HL-60 (cell line): ENCODE data around the gene QSOX1.
A peak's percentile ranks its signal among the peaks of the same experiment; 100 is the strongest.

Experiments used
- DNase-seq, 2 experiments: peaks; one replicate each; pipeline ENCODE4 v3.0.0-alpha.2; 2010 to 2020; ENCODE audit warnings: low read depth in 1 of 2, low spot score in 1 of 2
- H3K27ac ChIP-seq: fragments of 250-450 bp; sonication (Bioruptor Pico); replicated peaks from 2 replicates; pipeline ENCODE4 v1.5.1; 2020; ENCODE audit warnings: mild to moderate bottlenecking, moderate library complexity
- H3K27me3 ChIP-seq: fragments of 250-450 bp; sonication (Bioruptor Pico); 2 replicates; pipeline ENCODE4 v1.5.1; 2021; ENCODE audit warnings: mild to moderate bottlenecking, moderate library complexity; ENCODE audit not compliant: insufficient read depth, poor library complexity, severe bottlenecking
- H3K4me3 ChIP-seq: replicated peaks from 2 replicates; pipeline ENCODE4 v1.5.1; 2011; ENCODE audit warnings: mild to moderate bottlenecking, control low read depth, low read length; ENCODE audit not compliant: insufficient read depth
- GABPA ChIP-seq: IDR thresholded peaks from 2 replicates; pipeline ENCODE4 v1.6.1; 2012; ENCODE audit warnings: low read depth
- POLR2AphosphoS5 ChIP-seq: IDR thresholded peaks from 2 replicates; pipeline ENCODE4 v1.6.1; 2012; ENCODE audit warnings: low read depth
- SPI1 ChIP-seq: IDR thresholded peaks from 2 replicates; pipeline ENCODE4 v1.6.1; 2012; ENCODE audit warnings: low read depth, mild to moderate bottlenecking, borderline replicate concordance
- TF ChIP-seq, protein P1 (sequence below): IDR thresholded peaks from 2 replicates; pipeline ENCODE4 v1.6.1; 2012; ENCODE audit warnings: low read depth; ENCODE audit not compliant: insufficient replicate concordance
- TF ChIP-seq, protein P2 (sequence below): IDR thresholded peaks from one replicate; pipeline ENCODE4 v1.5.1; 2011; ENCODE audit warnings: low read length, control low read depth, inconsistent platforms; ENCODE audit not compliant: insufficient read depth

QSOX1 gene

GRCh38 chr1:180156201-180156600 lies 1.5 kb downstream of the QSOX1 start:
- H3K27ac ChIP-seq: peak overlapping the region; percentile 94
- H3K4me3 ChIP-seq: peak overlapping the region; percentile 87

DNA sequence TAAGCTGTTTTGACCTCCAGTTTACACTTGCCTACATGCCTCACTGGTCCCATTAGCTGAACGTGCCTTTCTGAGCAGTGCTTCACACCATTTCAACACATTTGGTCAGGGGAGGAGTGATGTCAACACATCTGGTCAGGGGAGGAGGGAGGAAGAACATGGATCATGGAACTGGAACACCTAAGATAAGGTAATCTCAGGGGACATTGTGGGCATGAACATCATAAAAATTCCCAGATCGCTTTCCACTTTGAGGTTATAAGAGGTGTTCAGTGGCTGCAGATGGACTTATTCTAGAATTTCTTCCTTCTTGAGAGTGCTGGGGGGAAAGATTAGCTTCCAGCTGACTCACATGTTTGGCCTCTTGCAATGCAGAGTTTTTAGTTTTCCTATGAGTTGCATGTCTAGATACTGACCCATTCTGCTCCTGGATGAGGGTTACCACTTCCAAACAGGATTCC lies 2.0 kb downstream of the QSOX1 start:
- Histone ChIP-seq H3K4me3 (peak overlapping the region; percentile 87), H3K27ac (peak overlapping the region; percentile 94), H3K27me3 (no peaks in the 10 kb centered on the region)
- TF ChIP-seq SPI1 (no peak), GABPA (no peak), POLR2AphosphoS5 (no peak)
- TF ChIP-seq, protein P1, sequence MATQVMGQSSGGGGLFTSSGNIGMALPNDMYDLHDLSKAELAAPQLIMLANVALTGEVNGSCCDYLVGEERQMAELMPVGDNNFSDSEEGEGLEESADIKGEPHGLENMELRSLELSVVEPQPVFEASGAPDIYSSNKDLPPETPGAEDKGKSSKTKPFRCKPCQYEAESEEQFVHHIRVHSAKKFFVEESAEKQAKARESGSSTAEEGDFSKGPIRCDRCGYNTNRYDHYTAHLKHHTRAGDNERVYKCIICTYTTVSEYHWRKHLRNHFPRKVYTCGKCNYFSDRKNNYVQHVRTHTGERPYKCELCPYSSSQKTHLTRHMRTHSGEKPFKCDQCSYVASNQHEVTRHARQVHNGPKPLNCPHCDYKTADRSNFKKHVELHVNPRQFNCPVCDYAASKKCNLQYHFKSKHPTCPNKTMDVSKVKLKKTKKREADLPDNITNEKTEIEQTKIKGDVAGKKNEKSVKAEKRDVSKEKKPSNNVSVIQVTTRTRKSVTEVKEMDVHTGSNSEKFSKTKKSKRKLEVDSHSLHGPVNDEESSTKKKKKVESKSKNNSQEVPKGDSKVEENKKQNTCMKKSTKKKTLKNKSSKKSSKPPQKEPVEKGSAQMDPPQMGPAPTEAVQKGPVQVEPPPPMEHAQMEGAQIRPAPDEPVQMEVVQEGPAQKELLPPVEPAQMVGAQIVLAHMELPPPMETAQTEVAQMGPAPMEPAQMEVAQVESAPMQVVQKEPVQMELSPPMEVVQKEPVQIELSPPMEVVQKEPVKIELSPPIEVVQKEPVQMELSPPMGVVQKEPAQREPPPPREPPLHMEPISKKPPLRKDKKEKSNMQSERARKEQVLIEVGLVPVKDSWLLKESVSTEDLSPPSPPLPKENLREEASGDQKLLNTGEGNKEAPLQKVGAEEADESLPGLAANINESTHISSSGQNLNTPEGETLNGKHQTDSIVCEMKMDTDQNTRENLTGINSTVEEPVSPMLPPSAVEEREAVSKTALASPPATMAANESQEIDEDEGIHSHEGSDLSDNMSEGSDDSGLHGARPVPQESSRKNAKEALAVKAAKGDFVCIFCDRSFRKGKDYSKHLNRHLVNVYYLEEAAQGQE: no peak
- TF ChIP-seq, protein P2, sequence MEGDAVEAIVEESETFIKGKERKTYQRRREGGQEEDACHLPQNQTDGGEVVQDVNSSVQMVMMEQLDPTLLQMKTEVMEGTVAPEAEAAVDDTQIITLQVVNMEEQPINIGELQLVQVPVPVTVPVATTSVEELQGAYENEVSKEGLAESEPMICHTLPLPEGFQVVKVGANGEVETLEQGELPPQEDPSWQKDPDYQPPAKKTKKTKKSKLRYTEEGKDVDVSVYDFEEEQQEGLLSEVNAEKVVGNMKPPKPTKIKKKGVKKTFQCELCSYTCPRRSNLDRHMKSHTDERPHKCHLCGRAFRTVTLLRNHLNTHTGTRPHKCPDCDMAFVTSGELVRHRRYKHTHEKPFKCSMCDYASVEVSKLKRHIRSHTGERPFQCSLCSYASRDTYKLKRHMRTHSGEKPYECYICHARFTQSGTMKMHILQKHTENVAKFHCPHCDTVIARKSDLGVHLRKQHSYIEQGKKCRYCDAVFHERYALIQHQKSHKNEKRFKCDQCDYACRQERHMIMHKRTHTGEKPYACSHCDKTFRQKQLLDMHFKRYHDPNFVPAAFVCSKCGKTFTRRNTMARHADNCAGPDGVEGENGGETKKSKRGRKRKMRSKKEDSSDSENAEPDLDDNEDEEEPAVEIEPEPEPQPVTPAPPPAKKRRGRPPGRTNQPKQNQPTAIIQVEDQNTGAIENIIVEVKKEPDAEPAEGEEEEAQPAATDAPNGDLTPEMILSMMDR: no peak
- DNase-seq: peak; percentile 68 to 78

More at GRCh38 chr1:180156201-180156600, 1.5 kb downstream of the QSOX1 start:
- no peaks in the 10 kb centered on the region for H3K27me3 ChIP-seq
- TF ChIP-seq, protein P1: no peak
- TF ChIP-seq, protein P2: no peak
- TF ChIP-seq SPI1: peak; percentile 95
- peak in 1 of 2 experiments; percentile 79 for DNase-seq

- peak overlapping the region; percentile 2; the same call in 1 of the 2 replicates for H3K4me3 ChIP-seq
- no peak for TF ChIP-seq POLR2AphosphoS5
- H3K27me3 ChIP-seq: no peaks in the 10 kb centered on the region
- DNase-seq: no peak
- H3K27ac ChIP-seq: peak overlapping the region; percentile 94
Observed at GRCh38 chr1:180157108-180157507, 2.4 kb downstream of the QSOX1 start.

- H3K27ac ChIP-seq: peak overlapping the region; percentile 94
- no peaks in the 10 kb centered on the region for H3K27me3 ChIP-seq
- H3K4me3 ChIP-seq: no peak overlapping the region
- no peak for DNase-seq
- TF ChIP-seq, protein P2: no peak
- no peak for TF ChIP-seq SPI1
- TF ChIP-seq POLR2AphosphoS5: no peak
- TF ChIP-seq, protein P1: no peak
- TF ChIP-seq GABPA: no peak
Observed at GRCh38 chr1:180157576-180158057, 2.9 kb downstream of the QSOX1 start.
